A204.1 (cell line): Measurements from ENCODE around the gene HAUS3.
"Not testable (repeated sequence)": the region's sequence is repeated elsewhere in the genome, so short reads cannot be mapped to it uniquely, and the experiment has no call there.

Source experiments
- FAIRE-seq: peaks from 2 replicates; lab custom pipeline; 2012; peaks lifted over from hg19 to GRCh38; lab: Jason Lieb, UNC

HAUS3 gene

DNA sequence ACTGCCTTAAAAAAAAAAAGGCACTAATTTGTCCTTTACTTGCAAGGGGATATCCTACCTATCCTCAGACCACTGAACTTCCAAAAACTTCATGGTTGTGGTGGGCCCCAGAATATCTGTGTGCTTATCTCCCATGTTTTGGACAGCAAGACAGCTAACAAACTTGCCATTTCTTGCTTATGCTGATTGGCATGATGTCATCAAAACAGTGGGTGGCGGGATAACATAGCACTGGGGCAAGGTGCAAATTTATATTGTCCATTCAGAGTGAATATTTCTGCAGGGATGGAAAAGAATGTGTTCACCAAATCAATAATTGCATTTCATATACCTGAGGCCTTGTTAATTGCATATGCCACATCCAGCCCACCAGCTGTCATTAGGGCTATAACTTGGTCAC is 23.5 kb downstream of the HAUS3 start:
- FAIRE-seq = no peak

DNA sequence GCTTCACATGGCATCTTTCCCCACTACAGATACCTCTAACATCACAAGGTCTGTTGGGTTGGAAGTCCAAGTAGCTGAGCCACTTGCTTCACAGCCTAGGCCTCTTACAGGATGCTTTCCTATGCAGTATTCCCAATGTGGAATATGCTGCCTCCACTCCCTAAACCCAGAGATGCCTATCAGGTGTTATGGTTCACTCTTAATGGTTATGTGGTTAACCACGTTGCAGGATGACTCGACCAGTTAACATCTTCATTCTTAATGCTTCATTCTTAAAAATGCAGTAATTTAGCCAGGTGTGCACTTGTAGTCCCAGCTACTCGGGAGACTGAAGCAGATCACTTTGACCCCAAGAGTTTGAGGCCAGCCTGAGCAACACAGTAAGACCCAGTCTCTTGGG is 24.2 kb downstream of the HAUS3 start:
- no peak for FAIRE-seq

DNA sequence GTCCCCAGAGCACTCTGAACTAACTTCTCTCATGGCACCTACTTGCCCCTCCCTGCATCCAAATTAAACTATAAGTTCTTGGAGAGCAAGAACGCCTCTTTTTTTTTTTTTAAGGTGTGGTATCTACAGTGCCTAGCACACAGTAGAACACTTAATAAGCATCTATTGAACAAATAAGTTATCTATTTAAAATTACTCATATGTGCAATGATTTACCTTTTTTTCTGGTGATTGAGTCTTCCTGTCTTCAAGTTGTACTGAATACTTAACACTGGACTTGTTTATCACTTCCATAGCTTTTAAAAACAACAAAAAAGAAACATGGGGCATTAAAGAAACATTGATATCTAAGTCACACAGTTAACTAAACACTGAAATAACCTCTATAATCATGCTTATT is 29.1 kb downstream of the HAUS3 start:
- FAIRE-seq = no peak

DNA sequence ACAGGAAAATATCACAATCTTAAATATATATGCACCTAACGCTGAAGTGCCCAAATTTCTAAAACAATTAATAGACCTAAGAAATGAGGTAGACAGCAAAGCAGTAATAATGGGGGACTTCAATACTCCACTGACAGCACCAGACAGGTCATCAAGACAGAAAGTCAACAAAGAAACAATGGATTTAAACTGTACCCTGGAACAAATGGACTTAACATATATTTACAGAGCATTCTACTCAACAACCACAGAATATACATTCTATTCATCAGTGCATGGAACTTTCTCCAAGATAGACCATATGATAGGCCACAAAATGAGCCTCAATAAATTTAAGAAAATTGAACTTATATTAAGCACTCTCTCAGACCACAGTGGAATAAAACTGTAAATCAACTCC is 39.1 kb downstream of the HAUS3 start:
- not testable (repeated sequence) for FAIRE-seq

DNA sequence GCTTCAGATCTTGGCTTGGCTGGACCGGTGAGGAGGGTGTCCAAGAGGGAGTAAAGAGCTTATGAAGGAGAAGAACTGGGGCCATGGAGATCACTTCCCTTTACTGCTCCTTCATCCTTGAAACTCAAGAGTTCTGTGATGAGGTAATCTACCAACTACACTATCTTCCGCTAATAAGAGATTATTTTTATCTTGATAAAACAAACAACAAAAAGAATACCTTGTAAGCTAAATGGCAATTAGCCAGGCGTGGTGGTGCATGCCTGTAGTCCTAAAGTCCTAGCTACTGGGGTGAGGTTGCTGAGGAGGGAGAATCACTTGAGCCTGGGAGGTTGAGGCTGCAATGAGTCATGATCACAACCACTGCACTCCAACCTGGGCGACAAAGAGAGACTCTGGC is 47.4 kb downstream of the HAUS3 start:
- no peak for FAIRE-seq

DNA sequence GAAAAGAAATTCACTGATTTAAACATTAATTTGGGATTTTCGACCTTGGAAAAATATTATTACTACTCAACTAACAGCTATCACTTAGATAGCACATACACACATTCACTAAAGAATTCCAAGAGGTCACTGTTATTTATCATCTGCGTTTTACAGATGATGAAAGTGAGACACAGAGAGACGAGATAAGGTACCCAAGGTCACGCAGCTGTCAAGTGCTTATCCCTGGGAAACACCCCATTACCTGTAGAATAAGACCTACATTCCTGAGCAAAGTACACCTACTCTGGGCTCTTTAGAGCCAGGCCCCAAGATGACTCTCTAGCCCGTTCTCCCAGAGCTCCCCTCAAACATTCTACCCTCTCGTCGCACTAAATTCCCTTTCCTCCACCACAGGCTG is 48.6 kb downstream of the HAUS3 start:
- no peak for FAIRE-seq

DNA sequence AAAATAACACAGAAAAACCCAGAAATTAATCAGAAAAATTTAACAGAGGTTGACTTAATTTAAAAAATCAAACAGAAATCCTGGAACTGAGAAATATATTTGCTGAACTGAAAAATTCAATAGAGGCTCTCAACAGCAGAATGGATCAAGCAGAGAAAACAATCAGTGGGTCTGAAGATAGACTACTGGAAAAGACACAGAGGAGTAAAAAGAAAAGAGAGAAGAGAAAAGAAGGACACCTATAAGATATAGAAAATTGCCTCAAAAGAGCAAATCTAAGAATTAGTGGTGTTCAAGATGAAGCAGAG is 55.1 kb downstream of the HAUS3 start:
- FAIRE-seq = no peak

DNA sequence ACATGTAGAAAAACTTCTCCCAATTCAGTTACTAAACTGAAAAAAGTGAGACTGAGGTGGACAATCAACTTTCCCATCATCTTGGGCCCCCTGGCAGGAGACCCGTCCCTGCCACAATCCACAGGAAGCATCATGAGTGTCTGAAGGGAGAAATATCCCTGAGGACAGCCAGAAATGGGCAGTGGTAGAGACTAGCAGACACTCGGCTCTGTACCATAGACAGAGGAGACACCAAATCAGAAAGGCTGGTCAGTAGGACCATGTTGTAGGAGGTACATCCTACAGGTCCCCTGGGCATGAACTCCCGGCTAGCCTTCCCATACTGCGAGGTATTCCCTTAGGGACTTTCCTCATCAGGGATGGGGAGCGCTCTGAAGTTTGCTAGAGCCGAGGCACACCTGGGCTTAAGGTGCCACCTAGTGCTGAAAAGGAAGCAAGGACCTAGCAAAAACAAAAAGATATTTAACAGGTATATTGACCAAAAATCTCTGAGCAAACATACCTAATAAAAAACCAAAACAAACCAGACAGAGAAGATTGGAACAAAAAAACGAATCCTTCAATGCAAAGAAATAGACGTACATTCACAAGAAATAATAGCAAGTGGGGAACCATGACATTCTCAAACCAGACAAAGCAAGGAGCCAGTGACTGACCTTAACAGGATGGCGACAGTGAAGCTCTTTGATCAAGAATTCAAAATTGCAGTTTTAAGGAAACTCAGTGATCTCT is 55.6 kb downstream of the HAUS3 start:
- FAIRE-seq = no peak

DNA sequence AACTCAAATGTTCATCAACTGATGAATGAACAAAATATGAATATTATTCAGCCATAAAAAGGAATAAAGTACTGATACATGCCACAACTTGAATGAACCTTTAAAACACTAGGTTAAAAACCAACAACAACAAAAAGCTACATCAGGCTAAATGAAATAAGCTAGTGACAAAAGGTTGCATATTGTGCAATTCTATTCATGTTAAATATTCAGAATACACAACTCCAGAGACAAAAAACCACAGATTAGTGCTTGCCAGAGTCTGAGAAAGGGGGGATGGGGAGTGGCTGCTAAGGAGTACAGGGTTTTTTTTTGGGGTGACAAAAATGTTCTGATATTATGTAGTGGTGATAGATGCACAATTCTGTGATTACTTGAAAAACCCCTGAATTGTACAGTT is 58.5 kb downstream of the HAUS3 start:
- no peak for FAIRE-seq

DNA sequence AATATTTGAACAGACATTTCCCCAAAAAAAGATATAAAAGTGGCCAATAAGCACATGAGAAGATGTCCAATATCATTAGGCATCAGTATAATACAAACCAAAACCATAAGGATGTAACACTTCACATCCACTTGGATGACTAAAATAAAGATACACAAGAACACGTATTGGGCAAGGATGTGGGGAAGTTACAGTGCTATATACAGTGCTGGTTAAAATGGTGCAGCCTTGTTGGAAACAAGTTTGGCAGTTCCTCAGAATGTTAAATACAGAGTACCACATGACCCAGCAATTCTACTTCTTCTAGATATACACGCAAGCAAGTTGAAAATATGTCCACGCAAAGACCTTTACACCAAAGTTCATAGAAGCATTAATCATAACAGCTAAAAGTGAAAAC is 58.9 kb downstream of the HAUS3 start:
- no peak for FAIRE-seq

DNA sequence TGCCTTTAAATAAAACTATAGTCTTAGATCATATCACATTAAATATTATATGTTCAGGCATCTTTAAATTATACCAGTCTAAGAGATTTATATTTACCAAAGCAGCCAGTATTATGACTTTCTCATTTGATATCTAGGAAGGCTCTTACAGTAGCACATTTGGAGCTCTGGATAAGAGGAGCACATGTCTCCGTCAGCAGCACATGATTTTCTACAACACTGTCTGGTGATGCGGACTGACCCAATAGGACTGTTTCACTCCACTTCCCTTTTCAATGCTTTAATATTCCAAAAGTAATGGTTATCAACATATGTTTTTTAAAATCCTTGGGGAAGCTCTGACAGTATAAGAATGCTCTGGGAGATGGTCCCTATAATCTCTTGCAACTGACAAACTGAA is 61.5 kb downstream of the HAUS3 start:
- no peak for FAIRE-seq

DNA sequence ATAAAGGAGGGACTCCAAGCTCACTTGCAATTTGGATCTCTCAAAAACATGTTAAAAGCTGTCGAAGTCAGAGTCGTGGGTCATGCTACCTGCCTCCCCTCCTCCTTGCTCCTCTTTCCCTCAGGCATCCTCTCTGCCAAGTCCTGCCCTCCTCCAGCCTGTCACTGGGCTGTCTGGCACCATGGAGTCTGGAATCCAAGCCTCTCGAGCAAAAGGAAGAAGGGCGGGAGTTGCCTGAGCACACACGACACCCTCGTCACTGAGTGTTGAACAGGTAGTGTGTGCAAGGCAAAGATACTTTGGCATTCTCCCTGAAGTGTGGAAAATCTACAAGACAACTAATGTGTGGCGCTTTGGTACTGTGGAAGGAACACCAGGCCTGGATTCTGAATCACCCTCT is 62.2 kb downstream of the HAUS3 start:
- FAIRE-seq = no peak

DNA sequence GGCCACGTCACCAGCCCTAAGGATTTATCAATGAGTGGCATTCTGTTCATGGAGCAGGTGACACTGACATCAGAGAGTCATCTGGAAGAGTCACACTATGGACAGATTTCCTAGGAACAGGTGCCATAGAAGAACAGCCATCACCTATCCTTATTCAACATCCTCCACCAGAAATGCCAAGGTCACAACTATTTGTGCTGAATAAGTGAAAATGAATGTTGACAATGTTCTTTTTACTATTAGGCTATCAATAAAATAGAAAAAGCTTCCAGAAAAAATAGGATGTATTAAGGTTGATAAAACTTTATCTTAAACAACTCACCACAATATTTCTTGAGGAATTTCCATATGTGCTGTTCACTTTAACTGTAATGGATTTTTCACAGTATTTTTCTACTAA is 62.9 kb downstream of the HAUS3 start:
- FAIRE-seq = no peak
